ENCODE data around the gene EDAR. TPM values are rescaled to one million over a fixed set of nuclear protein-coding genes. Genes with fewer than 3 reads are reported as not detected.

EDAR gene
- total and polyA plus RNA-seq, 2 of the 4 experiments (the other 2 are of a cell fraction), result not detected

GRCh38 chr2:108935271-108935741 lies 53.7 kb downstream of the EDAR start:
- no peak overlapping the region for H3K9ac ChIP-seq (ENCODE audit: low read depth, low read length)
- no peak overlapping the region for H3K4me2 ChIP-seq (ENCODE audit: low read depth, low read length)
- no peaks in the 10 kb centered on the region for H3K79me1 ChIP-seq (ENCODE audit: low read depth in 1 of 2, low read length in 2 of 2)
- no peaks in the 10 kb centered on the region for H3K9me1 ChIP-seq (ENCODE audit: insufficient read depth, low read length)
- no peak overlapping the region for H3K27ac ChIP-seq (ENCODE audit: insufficient read depth, low read length)
- H3K56ac ChIP-seq (ENCODE audit: extremely low read depth, insufficient read depth, low read length), result no peak overlapping the region
- H3K14ac ChIP-seq (replicated peaks; ENCODE audit: low read depth, low read length), result no peak overlapping the region
- no peak overlapping the region for H2AK9ac ChIP-seq (replicated peaks; ENCODE audit: low read depth, low read length, poor library complexity)
- TF ChIP-seq RFX5 (IDR thresholded peaks at IDR 0.05; ENCODE audit: low read depth, low read length), result no peak
- no peak for TF ChIP-seq RAD21 (IDR thresholded peaks at IDR 0.05; ENCODE audit: low read length)
- no peak for TF ChIP-seq POLR2A (IDR thresholded peaks at IDR 0.05; ENCODE audit: low read depth, low read length)
- TF ChIP-seq MXI1 (IDR thresholded peaks at IDR 0.05; ENCODE audit: borderline replicate concordance, low read depth, low read length), result no peak
- no peak for TF ChIP-seq CHD1 (IDR thresholded peaks at IDR 0.05; ENCODE audit: low read depth, low read length)
- no peak for TF ChIP-seq MAFK (IDR thresholded peaks at IDR 0.05; ENCODE audit: low read depth, low read length)
- TF ChIP-seq USF2 (IDR thresholded peaks at IDR 0.05; ENCODE audit: low read depth, low read length), result no peak
- TF ChIP-seq BHLHE40 (IDR thresholded peaks at IDR 0.05; ENCODE audit: low read depth, low read length), result no peak
- TF ChIP-seq CEBPB (IDR thresholded peaks at IDR 0.05; ENCODE audit: low read depth, low read length), result no peak
- TF ChIP-seq ELK1 (IDR thresholded peaks at IDR 0.05; ENCODE audit: borderline replicate concordance, low read depth, low read length), result no peak
- TF ChIP-seq FOS (IDR thresholded peaks at IDR 0.05; ENCODE audit: low read depth, low read length), result no peak
- TF ChIP-seq RCOR1 (IDR thresholded peaks at IDR 0.05; ENCODE audit: insufficient replicate concordance, low read length), result no peak
- no peak for TF ChIP-seq CTCF (conservative IDR thresholded peaks at IDR 0.05; ENCODE audit: low read depth, low read length)
- no peak for TF ChIP-seq MAZ (IDR thresholded peaks at IDR 0.05; ENCODE audit: borderline replicate concordance, low read depth, low read length)
- no peak for TF ChIP-seq SMC3 (IDR thresholded peaks at IDR 0.05; ENCODE audit: low read depth, low read length)
- TF ChIP-seq NFE2L2 (IDR thresholded peaks at IDR 0.05; ENCODE audit: low read depth, low read length), result no peak
- intact Hi-C loops (cut with micrococcal nuclease), result no loop called here
- BruUV-seq (replicated peaks), result no TSS peak
- ChIA-PET POLR2A (ENCODE audit: unreplicated experiment) (no interaction called here), CTCF (no interaction called here)
- no peak overlapping the region for H4K91ac ChIP-seq (ENCODE audit: insufficient read depth, low read depth, low read length)
- no peak overlapping the region for H2AK5ac ChIP-seq (ENCODE audit: low read depth, low read length)
- H3K36me3 ChIP-seq (ENCODE audit: control insufficient read depth, insufficient read depth, low read length), result no peaks in the 10 kb centered on the region
- H3K23ac ChIP-seq (ENCODE audit: low read depth, low read length), result no peak overlapping the region
- in situ Hi-C loops (cut with MboI; ENCODE audit: low sequenced_read_pairs), result no loop called here
- H3K18ac ChIP-seq (ENCODE audit: low read depth, low read length), result no peak overlapping the region
- no peak overlapping the region for H2BK120ac ChIP-seq (ENCODE audit: low read depth, low read length)
- H3K4me1 ChIP-seq (ENCODE audit: control insufficient read depth, insufficient read depth, low read length), result no peaks in the 10 kb centered on the region
- no peak for DNase-seq
- H2BK20ac ChIP-seq (ENCODE audit: low read depth, low read length), result no peak overlapping the region
- no peak overlapping the region for H3K4me3 ChIP-seq (ENCODE audit: insufficient read depth, low read depth, low read length)
- H3K4ac ChIP-seq (ENCODE audit: low read depth, low read length), result no peak overlapping the region
- no peak overlapping the region for H2AFZ ChIP-seq (replicated peaks; ENCODE audit: low read length, poor library complexity)
- no peak overlapping the region for H2BK5ac ChIP-seq (ENCODE audit: low read depth, low read length, poor library complexity, severe bottlenecking)
- no peak overlapping the region for H4K8ac ChIP-seq (ENCODE audit: low read depth in 2 of 2, low read length in 2 of 2)
- dilution Hi-C loops (cut with HindIII; ENCODE audit: low sequenced_read_pairs, unreplicated experiment), result no loop called here
- H4K20me1 ChIP-seq (ENCODE audit: insufficient read depth, low read length), result no peaks in the 10 kb centered on the region
- no peaks in the 10 kb centered on the region for H3K9me3 ChIP-seq (ENCODE audit: control insufficient read depth, insufficient read depth, low read length)
- H4K5ac ChIP-seq (ENCODE audit: low read depth, low read length), result no peak overlapping the region
- 100% methylated on average over 1 of the region's 5 CpGs; no CpG with 5 or more reads in 1 of the 2 experiments for WGBS, 2 experiments (ENCODE audit: extremely low coverage in 2 of 2, insufficient read length in 1 of 2)
- peaks cover 84% of the 10 kb centered on the region for H3K27me3 ChIP-seq (ENCODE audit: control insufficient read depth, insufficient read depth, low read length)
- no peak for ATAC-seq (ENCODE audit: low read depth)
- no peak overlapping the region for H2BK15ac ChIP-seq (ENCODE audit: low read depth, low read length)

Data from IMR-90 (cell line).